NCI-H526 treated with DMSO at 0.1 percent for 48 hours (cell line): ENCODE data around the gene FAIM2.
"Not testable (repeated sequence)": the region's sequence is repeated elsewhere in the genome, so short reads cannot be mapped to it uniquely, and the experiment has no call there.

ENCODE experiments used
- DNase-seq: peaks from one replicate; lab custom pipeline; 2025; lab: John Stamatoyannopoulos, UW

Gene FAIM2

GRCh38 chr12:49878021-49878420 is 25.7 kb downstream of the FAIM2 start:
- DNase-seq = no peak

GRCh38 chr12:49877066-49877465 is 26.6 kb downstream of the FAIM2 start:
- no peak for DNase-seq

- DNase-seq = no peak
These were observed 27.6 kb downstream of the FAIM2 start for GRCh38 chr12:49876070-49876469.

GRCh38 chr12:49875115-49875720 is 28.5 kb downstream of the FAIM2 start:
- no peak for DNase-seq

GRCh38 chr12:49874142-49874897 is 29.4 kb downstream of the FAIM2 start:
- DNase-seq = no peak

- DNase-seq = no peak
These were observed 30.3 kb downstream of the FAIM2 start for GRCh38 chr12:49873361-49873934.

GRCh38 chr12:49872781-49873181 is 30.9 kb downstream of the FAIM2 start:
- DNase-seq = no peak

- no peak for DNase-seq
These were observed 31.3 kb downstream of the FAIM2 start for GRCh38 chr12:49872381-49872780.

GRCh38 chr12:49871811-49872251 is 31.9 kb downstream of the FAIM2 start:
- not testable (repeated sequence) for DNase-seq

- DNase-seq = no peak
These were observed 32.5 kb downstream of the FAIM2 start for GRCh38 chr12:49871263-49871561.

GRCh38 chr12:49870501-49871262 is 33.0 kb downstream of the FAIM2 start:
- no peak for DNase-seq

GRCh38 chr12:49869816-49870500 is 33.7 kb downstream of the FAIM2 start:
- DNase-seq = no peak

- no peak for DNase-seq
These were observed 34.5 kb downstream of the FAIM2 start for GRCh38 chr12:49868952-49869815.

- no peak for DNase-seq
These were observed 35.3 kb downstream of the FAIM2 start for GRCh38 chr12:49868449-49868848.

- DNase-seq = no peak
These were observed 35.9 kb downstream of the FAIM2 start for GRCh38 chr12:49867570-49868341.

- DNase-seq = no peak
These were observed 36.7 kb downstream of the FAIM2 start for GRCh38 chr12:49866859-49867569.

GRCh38 chr12:49865782-49866135 is 37.9 kb downstream of the FAIM2 start:
- no peak for DNase-seq

GRCh38 chr12:49865109-49865781 is 38.5 kb downstream of the FAIM2 start:
- DNase-seq = no peak

- DNase-seq = no peak
These were observed 39.0 kb downstream of the FAIM2 start for GRCh38 chr12:49864798-49865090.
